ENCODE data around the gene IGHMBP2.

The IGHMBP2 gene

GRCh38 chr11:68982134-68982533 lies 78.4 kb downstream of the IGHMBP2 start:
- no peak for DNase-seq (ENCODE audit: low read depth)

- no peak for DNase-seq (ENCODE audit: low read depth)
Measured at GRCh38 chr11:68983801-68984200, 80.1 kb downstream of the IGHMBP2 start.

GRCh38 chr11:68987211-68987610 lies 83.5 kb downstream of the IGHMBP2 start:
- no peak for DNase-seq (ENCODE audit: low read depth)

- no peak for DNase-seq (ENCODE audit: low read depth)
Measured at GRCh38 chr11:68988491-68988890, 84.8 kb downstream of the IGHMBP2 start.

Data from stimulated activated CD8-positive, alpha-beta memory T cell treated with anti-CD3 and anti-CD28 coated beads, Interleukin-12 subunit alpha, Interleukin-12 subunit beta, amount 100 ng/mL, for 4 hours (primary cell).